ENCODE results near the gene BCAP31. TPM values are rescaled to one million over a fixed set of nuclear protein-coding genes. Genes with fewer than 3 reads are reported as not detected.

BCAP31 gene
- total RNA-seq, 4 donors from 2014 or later, result 214 to 334 (median 269) TPM

GRCh38 chrX:153769158-153769864 is 45.1 kb upstream of the BCAP31 start:
- TF ChIP-seq CTCF (IDR thresholded peaks at IDR 0.05; ENCODE audit: low read depth), result no peak

- TF ChIP-seq CTCF (IDR thresholded peaks at IDR 0.05; ENCODE audit: low read depth), result no peak
Observed at GRCh38 chrX:153768311-153769157, 44.3 kb upstream of the BCAP31 start.

GRCh38 chrX:153767674-153768055 is 43.5 kb upstream of the BCAP31 start:
- TF ChIP-seq CTCF (IDR thresholded peaks at IDR 0.05; ENCODE audit: low read depth), result no peak

- TF ChIP-seq CTCF (IDR thresholded peaks at IDR 0.05; ENCODE audit: low read depth), result no peak
Observed at GRCh38 chrX:153766871-153767673, 42.9 kb upstream of the BCAP31 start.

GRCh38 chrX:153766098-153766817 is 42.1 kb upstream of the BCAP31 start:
- no peak for TF ChIP-seq CTCF (IDR thresholded peaks at IDR 0.05; ENCODE audit: low read depth)

GRCh38 chrX:153765138-153766079 is 41.2 kb upstream of the BCAP31 start:
- no peak for TF ChIP-seq CTCF (IDR thresholded peaks at IDR 0.05; ENCODE audit: low read depth)
